Measurements from ENCODE around the gene ACKR1.

DNA sequence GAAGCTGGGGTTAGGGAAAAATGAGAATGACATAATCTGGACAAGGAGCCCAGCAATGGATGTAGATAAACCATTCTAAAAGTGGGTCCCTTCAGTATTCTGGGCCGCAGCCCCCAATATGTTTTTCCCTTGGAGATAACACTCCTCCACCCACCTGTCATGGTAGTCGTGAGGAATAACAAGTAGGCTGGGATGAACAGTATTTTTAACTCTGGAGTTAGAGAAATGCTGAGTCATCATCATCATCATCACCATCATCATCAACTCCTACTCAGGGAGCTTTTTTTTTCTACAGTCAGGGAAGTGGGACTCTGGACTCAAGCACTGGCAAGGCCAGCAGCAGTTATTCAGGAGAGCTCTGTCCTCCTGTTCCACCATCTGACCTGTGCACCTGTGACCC is 20.5 kb upstream of the ACKR1 start:
- no peak for TF ChIP-seq POLR2A (IDR thresholded peaks at IDR 0.05; ENCODE audit: low read depth)
- TF ChIP-seq CTCF (IDR thresholded peaks at IDR 0.05) = no peak
- no peak for TF ChIP-seq POLR2AphosphoS5 (IDR thresholded peaks at IDR 0.05)
